ENCODE measurements around the gene NPIPA1. TPM values are rescaled to one million over a fixed set of nuclear protein-coding genes. Genes with fewer than 3 reads are reported as not detected.
"Not testable (repeated sequence)": the region's sequence is repeated elsewhere in the genome, so short reads cannot be mapped to it uniquely, and the experiment has no call there.

Gene NPIPA1
- total RNA-seq, 2 experiments from 2014 or later = 91.5 to 94.3 TPM

GRCh38 chr16:14942686-14943085 lies 5.4 kb downstream of the NPIPA1 start:
- H3K4me3 Mint-ChIP-seq; H3K27ac Mint-ChIP-seq; H3K36me3 Mint-ChIP-seq (ENCODE audit: low read depth); CTCF ChIA-PET; H3K4me1 Mint-ChIP-seq (ENCODE audit: low read depth); POLR2A ChIA-PET; ATAC-seq; H3K27me3 Mint-ChIP-seq (ENCODE audit: low read depth); H3K9me3 Mint-ChIP-seq (ENCODE audit: insufficient read depth); DNase-seq: not testable (repeated sequence)

- ATAC-seq (no peak), DNase-seq (no peak)
- H3K4me1 Mint-ChIP-seq (ENCODE audit: low read depth) = no peaks in the 10 kb centered on the region
- no peaks in the 10 kb centered on the region for H3K36me3 Mint-ChIP-seq (ENCODE audit: low read depth)
- H3K27ac Mint-ChIP-seq = no peak overlapping the region
- no peaks in the 10 kb centered on the region for H3K9me3 Mint-ChIP-seq (ENCODE audit: insufficient read depth)
- CTCF ChIA-PET = no interaction called here
- POLR2A ChIA-PET = no interaction called here
- peaks cover 2% of the 10 kb centered on the region for H3K27me3 Mint-ChIP-seq (ENCODE audit: low read depth)
- no peak overlapping the region for H3K4me3 Mint-ChIP-seq
These were observed 18.4 kb downstream of the NPIPA1 start for GRCh38 chr16:14955546-14956231.

GRCh38 chr16:14957576-14958322 lies 20.5 kb downstream of the NPIPA1 start:
- H3K36me3 Mint-ChIP-seq (ENCODE audit: low read depth) = no peaks in the 10 kb centered on the region
- H3K4me3 Mint-ChIP-seq = no peak overlapping the region
- no peaks in the 10 kb centered on the region for H3K9me3 Mint-ChIP-seq (ENCODE audit: insufficient read depth)
- CTCF ChIA-PET = no interaction called here
- no peaks in the 10 kb centered on the region for H3K4me1 Mint-ChIP-seq (ENCODE audit: low read depth)
- no peak for DNase-seq
- ATAC-seq = no peak
- POLR2A ChIA-PET = no interaction called here
- peaks cover 6% of the 10 kb centered on the region for H3K27me3 Mint-ChIP-seq (ENCODE audit: low read depth)
- no peak overlapping the region for H3K27ac Mint-ChIP-seq

- no peaks in the 10 kb centered on the region for H3K9me3 Mint-ChIP-seq (ENCODE audit: insufficient read depth)
- H3K4me3 Mint-ChIP-seq = no peak overlapping the region
- peaks cover 9% of the 10 kb centered on the region for H3K27me3 Mint-ChIP-seq (ENCODE audit: low read depth)
- ChIA-PET POLR2A (no interaction called here), CTCF (no interaction called here)
- no peaks in the 10 kb centered on the region for H3K4me1 Mint-ChIP-seq (ENCODE audit: low read depth)
- H3K36me3 Mint-ChIP-seq (ENCODE audit: low read depth) = no peaks in the 10 kb centered on the region
- ATAC-seq = no peak
- no peak for DNase-seq
- H3K27ac Mint-ChIP-seq = no peak overlapping the region
These were observed 21.0 kb downstream of the NPIPA1 start for GRCh38 chr16:14958323-14958600.

- no peaks in the 10 kb centered on the region for H3K36me3 Mint-ChIP-seq (ENCODE audit: low read depth)
- no peaks in the 10 kb centered on the region for H3K4me1 Mint-ChIP-seq (ENCODE audit: low read depth)
- DNase-seq (no peak), ATAC-seq (no peak)
- H3K27me3 Mint-ChIP-seq (ENCODE audit: low read depth) = peaks cover 13% of the 10 kb centered on the region
- CTCF ChIA-PET = no interaction called here
- POLR2A ChIA-PET = no interaction called here
- H3K9me3 Mint-ChIP-seq (ENCODE audit: insufficient read depth) = no peaks in the 10 kb centered on the region
- H3K27ac Mint-ChIP-seq = no peak overlapping the region
- no peak overlapping the region for H3K4me3 Mint-ChIP-seq
These were observed 21.7 kb downstream of the NPIPA1 start for GRCh38 chr16:14958970-14959369.

- Mint-ChIP-seq H3K27ac (no peak overlapping the region), H3K4me3 (no peak overlapping the region), H3K9me3 (ENCODE audit: insufficient read depth) (no peaks in the 10 kb centered on the region), H3K36me3 (ENCODE audit: low read depth) (no peaks in the 10 kb centered on the region), H3K4me1 (ENCODE audit: low read depth) (no peaks in the 10 kb centered on the region), H3K27me3 (ENCODE audit: low read depth) (peaks cover 14% of the 10 kb centered on the region)
- ATAC-seq (no peak), DNase-seq (no peak)
- POLR2A ChIA-PET = no interaction called here
- CTCF ChIA-PET = no interaction called here
These were observed 24.4 kb downstream of the NPIPA1 start for GRCh38 chr16:14961405-14962186.

GRCh38 chr16:14963281-14964173 lies 26.3 kb downstream of the NPIPA1 start:
- DNase-seq (no peak), ATAC-seq (no peak)
- Mint-ChIP-seq H3K36me3 (ENCODE audit: low read depth) (no peaks in the 10 kb centered on the region), H3K4me1 (ENCODE audit: low read depth) (no peaks in the 10 kb centered on the region), H3K4me3 (no peak overlapping the region), H3K27ac (no peak overlapping the region), H3K9me3 (ENCODE audit: insufficient read depth) (no peaks in the 10 kb centered on the region), H3K27me3 (ENCODE audit: low read depth) (peaks cover 14% of the 10 kb centered on the region)
- ChIA-PET CTCF (no interaction called here), POLR2A (no interaction called here)

- ATAC-seq (no peak), DNase-seq (no peak)
- ChIA-PET CTCF (no interaction called here), POLR2A (no interaction called here)
- no peak overlapping the region for H3K27ac Mint-ChIP-seq
- peaks cover 13% of the 10 kb centered on the region for H3K27me3 Mint-ChIP-seq (ENCODE audit: low read depth)
- H3K36me3 Mint-ChIP-seq (ENCODE audit: low read depth) = no peaks in the 10 kb centered on the region
- no peaks in the 10 kb centered on the region for H3K4me1 Mint-ChIP-seq (ENCODE audit: low read depth)
- no peak overlapping the region for H3K4me3 Mint-ChIP-seq
- no peaks in the 10 kb centered on the region for H3K9me3 Mint-ChIP-seq (ENCODE audit: insufficient read depth)
These were observed 28.1 kb downstream of the NPIPA1 start for GRCh38 chr16:14965328-14965727.

- H3K9me3 Mint-ChIP-seq (ENCODE audit: insufficient read depth); DNase-seq; CTCF ChIA-PET; H3K36me3 Mint-ChIP-seq (ENCODE audit: low read depth); H3K27me3 Mint-ChIP-seq (ENCODE audit: low read depth); H3K27ac Mint-ChIP-seq; H3K4me1 Mint-ChIP-seq (ENCODE audit: low read depth); ATAC-seq; POLR2A ChIA-PET; H3K4me3 Mint-ChIP-seq: not testable (repeated sequence)
These were observed 32.6 kb downstream of the NPIPA1 start for GRCh38 chr16:14969795-14970194.

- peaks cover 16% of the 10 kb centered on the region for H3K4me1 Mint-ChIP-seq (ENCODE audit: low read depth)
- H3K27ac Mint-ChIP-seq; H3K27me3 Mint-ChIP-seq (ENCODE audit: low read depth); H3K9me3 Mint-ChIP-seq (ENCODE audit: insufficient read depth); POLR2A ChIA-PET; DNase-seq; H3K4me3 Mint-ChIP-seq; H3K36me3 Mint-ChIP-seq (ENCODE audit: low read depth); CTCF ChIA-PET; ATAC-seq: not testable (repeated sequence)
These were observed 34.5 kb downstream of the NPIPA1 start for GRCh38 chr16:14971621-14972228.

- POLR2A ChIA-PET; DNase-seq; H3K36me3 Mint-ChIP-seq (ENCODE audit: low read depth); H3K27ac Mint-ChIP-seq; CTCF ChIA-PET; H3K27me3 Mint-ChIP-seq (ENCODE audit: low read depth); H3K9me3 Mint-ChIP-seq (ENCODE audit: insufficient read depth); ATAC-seq: not testable (repeated sequence)
- peaks cover 20% of the 10 kb centered on the region for H3K4me1 Mint-ChIP-seq (ENCODE audit: low read depth)
- peak overlapping the region; percentile 43 for H3K4me3 Mint-ChIP-seq
These were observed 36.6 kb downstream of the NPIPA1 start for GRCh38 chr16:14973785-14974322.

Measured in activated CD8-positive, alpha-beta T cell treated with anti-CD3 and anti-CD28 coated beads, Interleukin-2, amount 10 ng/mL, durations not matched to agents 7 days and 5 days (primary cell).